Measurements from ENCODE around the gene SETD3. TPM values are rescaled to one million over a fixed set of nuclear protein-coding genes. Genes with fewer than 3 reads are reported as not detected.

SETD3 gene
- polyA plus RNA-seq, 1 donor from 2014 or later: 49.6 TPM

- Histone ChIP-seq H3K36me3 (ENCODE audit: insufficient read depth, low read length) (no peaks in the 10 kb centered on the region), H3K9ac (ENCODE audit: low read length) (no peak overlapping the region), H3K27ac (ENCODE audit: low read length) (no peak overlapping the region), H3K79me2 (replicated peaks; ENCODE audit: insufficient read depth, low read length) (no peaks in the 10 kb centered on the region), H2AFZ (ENCODE audit: low read depth, low read length) (no peak overlapping the region), H3K9me3 (ENCODE audit: low read length) (no peaks in the 10 kb centered on the region), H3K4me3 (ENCODE audit: low read length) (no peak overlapping the region), H3K4me2 (ENCODE audit: low read length) (no peak overlapping the region), H4K20me1 (ENCODE audit: insufficient read depth) (no peaks in the 10 kb centered on the region), H3F3A (ENCODE audit: insufficient read depth, low read length, poor library complexity, severe bottlenecking) (no peaks in the 10 kb centered on the region), H3K27me3 (ENCODE audit: insufficient read depth, low read depth, low read length) (no peaks in the 10 kb centered on the region), H3K9me2 (ENCODE audit: insufficient read depth, low read length) (no peaks in the 10 kb centered on the region)
- TF ChIP-seq EZH2 (IDR thresholded peaks at IDR 0.05; ENCODE audit: borderline replicate concordance, insufficient read depth, low read length, poor library complexity, severe bottlenecking): no peak
- TF ChIP-seq CTCF (IDR thresholded peaks at IDR 0.05; ENCODE audit: poor library complexity, severe bottlenecking): no peak
- TF ChIP-seq MXI1 (conservative IDR thresholded peaks at IDR 0.05; ENCODE audit: poor library complexity, severe bottlenecking): no peak
- no peak for TF ChIP-seq TAF1 (IDR thresholded peaks at IDR 0.05; ENCODE audit: low read depth)
- TF ChIP-seq, protein P1, sequence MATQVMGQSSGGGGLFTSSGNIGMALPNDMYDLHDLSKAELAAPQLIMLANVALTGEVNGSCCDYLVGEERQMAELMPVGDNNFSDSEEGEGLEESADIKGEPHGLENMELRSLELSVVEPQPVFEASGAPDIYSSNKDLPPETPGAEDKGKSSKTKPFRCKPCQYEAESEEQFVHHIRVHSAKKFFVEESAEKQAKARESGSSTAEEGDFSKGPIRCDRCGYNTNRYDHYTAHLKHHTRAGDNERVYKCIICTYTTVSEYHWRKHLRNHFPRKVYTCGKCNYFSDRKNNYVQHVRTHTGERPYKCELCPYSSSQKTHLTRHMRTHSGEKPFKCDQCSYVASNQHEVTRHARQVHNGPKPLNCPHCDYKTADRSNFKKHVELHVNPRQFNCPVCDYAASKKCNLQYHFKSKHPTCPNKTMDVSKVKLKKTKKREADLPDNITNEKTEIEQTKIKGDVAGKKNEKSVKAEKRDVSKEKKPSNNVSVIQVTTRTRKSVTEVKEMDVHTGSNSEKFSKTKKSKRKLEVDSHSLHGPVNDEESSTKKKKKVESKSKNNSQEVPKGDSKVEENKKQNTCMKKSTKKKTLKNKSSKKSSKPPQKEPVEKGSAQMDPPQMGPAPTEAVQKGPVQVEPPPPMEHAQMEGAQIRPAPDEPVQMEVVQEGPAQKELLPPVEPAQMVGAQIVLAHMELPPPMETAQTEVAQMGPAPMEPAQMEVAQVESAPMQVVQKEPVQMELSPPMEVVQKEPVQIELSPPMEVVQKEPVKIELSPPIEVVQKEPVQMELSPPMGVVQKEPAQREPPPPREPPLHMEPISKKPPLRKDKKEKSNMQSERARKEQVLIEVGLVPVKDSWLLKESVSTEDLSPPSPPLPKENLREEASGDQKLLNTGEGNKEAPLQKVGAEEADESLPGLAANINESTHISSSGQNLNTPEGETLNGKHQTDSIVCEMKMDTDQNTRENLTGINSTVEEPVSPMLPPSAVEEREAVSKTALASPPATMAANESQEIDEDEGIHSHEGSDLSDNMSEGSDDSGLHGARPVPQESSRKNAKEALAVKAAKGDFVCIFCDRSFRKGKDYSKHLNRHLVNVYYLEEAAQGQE (IDR thresholded peaks at IDR 0.05; ENCODE audit: borderline replicate concordance): no peak
- TF ChIP-seq SMC3 (conservative IDR thresholded peaks at IDR 0.05; ENCODE audit: poor library complexity): no peak
- TF ChIP-seq RAD21 (conservative IDR thresholded peaks at IDR 0.05): no peak
- TF ChIP-seq EP300 (conservative IDR thresholded peaks at IDR 0.05; ENCODE audit: poor library complexity, severe bottlenecking): no peak
- no peak for TF ChIP-seq POLR2AphosphoS5 (IDR thresholded peaks at IDR 0.05)
These were observed 29.4 kb upstream of the SETD3 start for GRCh38 chr14:99509871-99510555.

DNA sequence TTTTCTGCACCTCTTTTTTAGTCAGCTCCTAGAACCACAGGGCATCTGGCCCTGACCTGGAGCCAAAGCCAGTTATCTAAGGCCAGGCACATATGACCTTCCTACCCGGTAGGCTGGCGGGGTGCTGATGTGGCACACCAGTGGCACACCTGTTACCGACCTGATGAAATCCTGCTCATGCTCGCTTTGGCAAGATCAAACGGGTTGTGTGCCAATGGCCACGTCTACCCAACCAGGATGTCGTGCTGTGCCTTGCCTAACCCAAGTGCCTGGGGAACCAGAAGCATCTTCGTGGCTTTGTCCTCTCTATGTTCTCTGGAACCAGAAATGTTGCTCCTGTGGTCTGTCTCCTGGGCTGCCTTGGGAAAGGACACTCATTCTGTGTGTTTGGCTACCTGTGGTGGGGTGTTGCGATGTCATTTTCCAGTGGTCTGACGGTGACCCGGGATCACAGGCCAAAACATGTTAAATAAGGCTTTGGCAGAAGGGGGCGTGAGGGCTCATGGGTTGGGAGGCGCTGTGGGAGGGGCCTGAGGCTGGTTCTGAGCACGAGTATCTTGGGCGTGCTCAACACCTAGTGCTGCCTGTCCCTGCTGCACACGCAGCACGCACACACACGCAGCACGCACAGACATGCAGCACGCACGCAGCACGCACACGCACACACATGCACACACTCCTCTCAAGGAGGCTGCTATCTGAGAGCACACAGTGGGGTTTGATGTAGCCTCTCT, 28.4 kb upstream of the SETD3 start:
- Histone ChIP-seq H3K4me3 (ENCODE audit: low read length) (no peak overlapping the region), H3K9ac (ENCODE audit: low read length) (no peak overlapping the region), H3K9me2 (ENCODE audit: insufficient read depth, low read length) (no peaks in the 10 kb centered on the region), H2AFZ (ENCODE audit: low read depth, low read length) (no peak overlapping the region), H3K27me3 (ENCODE audit: insufficient read depth, low read depth, low read length) (no peaks in the 10 kb centered on the region), H3K36me3 (ENCODE audit: insufficient read depth, low read length) (no peaks in the 10 kb centered on the region), H3K4me2 (ENCODE audit: low read length) (no peak overlapping the region), H3K9me3 (ENCODE audit: low read length) (no peaks in the 10 kb centered on the region), H4K20me1 (ENCODE audit: insufficient read depth) (no peaks in the 10 kb centered on the region), H3K79me2 (replicated peaks; ENCODE audit: insufficient read depth, low read length) (no peaks in the 10 kb centered on the region), H3F3A (ENCODE audit: insufficient read depth, low read length, poor library complexity, severe bottlenecking) (no peaks in the 10 kb centered on the region), H3K27ac (ENCODE audit: low read length) (no peak overlapping the region)
- TF ChIP-seq EZH2 (IDR thresholded peaks at IDR 0.05; ENCODE audit: borderline replicate concordance, insufficient read depth, low read length, poor library complexity, severe bottlenecking) (no peak), POLR2AphosphoS5 (IDR thresholded peaks at IDR 0.05) (no peak), SMC3 (conservative IDR thresholded peaks at IDR 0.05; ENCODE audit: poor library complexity) (no peak), MXI1 (conservative IDR thresholded peaks at IDR 0.05; ENCODE audit: poor library complexity, severe bottlenecking) (no peak), CTCF (IDR thresholded peaks at IDR 0.05; ENCODE audit: poor library complexity, severe bottlenecking) (no peak), TAF1 (IDR thresholded peaks at IDR 0.05; ENCODE audit: low read depth) (no peak), EP300 (conservative IDR thresholded peaks at IDR 0.05; ENCODE audit: poor library complexity, severe bottlenecking) (no peak)
- TF ChIP-seq, protein P1 (IDR thresholded peaks at IDR 0.05; ENCODE audit: borderline replicate concordance): no peak
